Kidney epithelial cell (primary cell): ENCODE data around the gene R3HDM2. TPM values are rescaled to one million over a fixed set of nuclear protein-coding genes. Genes with fewer than 3 reads are reported as not detected.

Experiments used
- DNase-seq: peaks from one replicate; pipeline ENCODE4 v3.0.0-alpha.2; 2010; ENCODE audit warnings: low read depth
- H3K27me3 ChIP-seq: 2 replicates; pipeline ENCODE4 v1.6.0; 2011; ENCODE audit warnings: low read length; ENCODE audit not compliant: control insufficient read depth, insufficient read depth
- H3K36me3 ChIP-seq: 2 replicates; pipeline ENCODE4 v1.5.1; 2011; ENCODE audit warnings: low read length; ENCODE audit not compliant: control insufficient read depth, insufficient read depth
- H3K4me3 ChIP-seq: 2 replicates; pipeline ENCODE4 v1.5.1; 2011; ENCODE audit warnings: low read depth, mild to moderate bottlenecking, control low read depth, low read length
- CTCF ChIP-seq: IDR thresholded peaks from 2 replicates; pipeline ENCODE4 v1.5.1; 2011; ENCODE audit warnings: mild to moderate bottlenecking, moderate library complexity, low read length, control low read depth, inconsistent platforms; ENCODE audit not compliant: insufficient read depth, poor library complexity, severe bottlenecking
- total RNA-seq: library from RNA; depleted of rRNA; stranded (reverse); fragments of >200 nt; gene quantifications from 2 replicates; pipeline ENCODE4 v1.2.3, GENCODE V29; 2015

The R3HDM2 gene
- total RNA-seq, 1 donor from 2014 or later, result 18.5 TPM

- Histone ChIP-seq H3K27me3 (no peaks in the 10 kb centered on the region), H3K36me3 (no peaks in the 10 kb centered on the region), H3K4me3 (no peak overlapping the region)
- TF ChIP-seq CTCF, result no peak
- DNase-seq, result no peak
Measured at GRCh38 chr12:57377103-57377840, 53.6 kb downstream of the R3HDM2 start.

GRCh38 chr12:57372233-57372632, 58.6 kb downstream of the R3HDM2 start:
- Histone ChIP-seq H3K27me3 (no peaks in the 10 kb centered on the region), H3K36me3 (no peaks in the 10 kb centered on the region), H3K4me3 (no peak overlapping the region)
- no peak for DNase-seq
- TF ChIP-seq CTCF, result no peak

- Histone ChIP-seq H3K4me3 (no peak overlapping the region), H3K27me3 (no peaks in the 10 kb centered on the region), H3K36me3 (no peaks in the 10 kb centered on the region)
- TF ChIP-seq CTCF, result no peak
- no peak for DNase-seq
Measured at GRCh38 chr12:57370696-57371095, 60.1 kb downstream of the R3HDM2 start.

- Histone ChIP-seq H3K36me3 (no peaks in the 10 kb centered on the region), H3K27me3 (no peaks in the 10 kb centered on the region), H3K4me3 (no peak overlapping the region)
- DNase-seq, result no peak
- TF ChIP-seq CTCF, result no peak
Measured at GRCh38 chr12:57370072-57370471, 60.8 kb downstream of the R3HDM2 start.

GRCh38 chr12:57369202-57369601, 61.6 kb downstream of the R3HDM2 start:
- TF ChIP-seq CTCF, result no peak
- no peak overlapping the region for H3K4me3 ChIP-seq
- H3K36me3 ChIP-seq, result no peaks in the 10 kb centered on the region
- no peaks in the 10 kb centered on the region for H3K27me3 ChIP-seq
- no peak for DNase-seq
